ENCODE results near the gene APLNR. TPM values are rescaled to one million over a fixed set of nuclear protein-coding genes. Genes with fewer than 3 reads are reported as not detected.

Gene APLNR
- total RNA-seq, 1 donor, result not detected

GRCh38 chr11:57222239-57222638, 14.8 kb downstream of the APLNR start:
- H3K4me3 ChIP-seq (ENCODE audit: low read depth, low read length), result no peak overlapping the region
- no peak for TF ChIP-seq CTCF (IDR thresholded peaks at IDR 0.05; ENCODE audit: insufficient read depth, low read depth, low read length)
- DNase-seq (ENCODE audit: low read depth), result no peak

- no peak overlapping the region for H3K4me3 ChIP-seq (ENCODE audit: low read depth, low read length)
- peak; percentile 39 for DNase-seq (ENCODE audit: low read depth)
- TF ChIP-seq CTCF (IDR thresholded peaks at IDR 0.05; ENCODE audit: insufficient read depth, low read depth, low read length), result no peak
Measured at GRCh38 chr11:57219021-57219627, 17.9 kb downstream of the APLNR start.

- no peak overlapping the region for H3K4me3 ChIP-seq (ENCODE audit: low read depth, low read length)
- no peak for DNase-seq (ENCODE audit: low read depth)
- TF ChIP-seq CTCF (IDR thresholded peaks at IDR 0.05; ENCODE audit: insufficient read depth, low read depth, low read length), result no peak
Measured at GRCh38 chr11:57217053-57217452, 20.0 kb downstream of the APLNR start.

GRCh38 chr11:57216463-57216862, 20.6 kb downstream of the APLNR start:
- DNase-seq (ENCODE audit: low read depth), result no peak

GRCh38 chr11:57214494-57214893, 22.6 kb downstream of the APLNR start:
- peak; percentile 69 for DNase-seq (ENCODE audit: low read depth)
- no peak for TF ChIP-seq CTCF (IDR thresholded peaks at IDR 0.05; ENCODE audit: insufficient read depth, low read depth, low read length)
- no peak overlapping the region for H3K4me3 ChIP-seq (ENCODE audit: low read depth, low read length)

More at GRCh38 chr11:57216463-57216862, 20.6 kb downstream of the APLNR start:
- no peak for TF ChIP-seq CTCF (IDR thresholded peaks at IDR 0.05; ENCODE audit: insufficient read depth, low read depth, low read length)
- no peak overlapping the region for H3K4me3 ChIP-seq (ENCODE audit: low read depth, low read length)

- peak; percentile 20 for DNase-seq (ENCODE audit: low read depth)
- no peak for TF ChIP-seq CTCF (IDR thresholded peaks at IDR 0.05; ENCODE audit: insufficient read depth, low read depth, low read length)
- no peak overlapping the region for H3K4me3 ChIP-seq (ENCODE audit: low read depth, low read length)
Measured at GRCh38 chr11:57214098-57214417, 23.0 kb downstream of the APLNR start.

All from fibroblast of villous mesenchyme (primary cell).